Activated CD8-positive, alpha-beta T cell treated with anti-CD3 and anti-CD28 coated beads for 36 hours (primary cell): ENCODE measurements around the gene ITSN2. TPM values are rescaled to one million over a fixed set of nuclear protein-coding genes. Genes with fewer than 3 reads are reported as not detected.

Experiments
- ATAC-seq: fragments of 200-7000 bp; cut with Tn5 transposase; one replicate; pipeline ENCODE4 v1.10.0; 2021; ENCODE audit warnings: mild to moderate bottlenecking, moderate library complexity
- CTCF ChIA-PET: fragments of 350-600 bp; sonication (Branson Sonifier 250); formaldehyde crosslinking; loops from one replicate; lab custom pipeline; 2021; ENCODE audit warnings: antibody characterized with exemption; lab: Charles Lee
- POLR2A ChIA-PET: fragments of 350-600 bp; sonication (Branson Sonifier 250); formaldehyde crosslinking; loops from one replicate; lab custom pipeline; 2021; ENCODE audit warnings: antibody characterized with exemption; lab: Charles Lee
- DNase-seq: peaks from one replicate; pipeline ENCODE4 v3.0.0-alpha.2; 2020
- H3K27ac Mint-ChIP-seq: one replicate; pipeline ENCODE4 v1.8.0; 2021; ENCODE audit warnings: mild to moderate bottlenecking, mixed read lengths
- H3K27me3 Mint-ChIP-seq: one replicate; pipeline ENCODE4 v1.8.0; 2021; ENCODE audit warnings: mixed read lengths
- H3K36me3 Mint-ChIP-seq: one replicate; pipeline ENCODE4 v1.8.0; 2021; ENCODE audit warnings: low read depth, mixed read lengths
- H3K4me1 Mint-ChIP-seq: one replicate; pipeline ENCODE4 v1.8.0; 2021; ENCODE audit warnings: low read depth, mixed read lengths
- H3K4me3 Mint-ChIP-seq: one replicate; pipeline ENCODE4 v1.8.0; 2021; ENCODE audit warnings: mild to moderate bottlenecking, moderate library complexity, mixed read lengths
- H3K9me3 Mint-ChIP-seq: one replicate; pipeline ENCODE4 v1.8.0; 2021; ENCODE audit warnings: mixed read lengths
- CTCF ChIP-seq: fragments of 200-600 bp; IDR thresholded peaks from one replicate; pipeline ENCODE4 v1.8.0; 2022; ENCODE audit warnings: antibody characterized with exemption, mild to moderate bottlenecking
- intact Hi-C: fragments of 100-400 bp; cut with micrococcal nuclease; formaldehyde crosslinking; loops from one replicate; pipeline ENCODE4 v1.10.0; 2022
- total RNA-seq, 2 experiments: library from RNA; stranded (reverse); gene quantifications; one replicate each; pipeline ENCODE4 v1.2.3, GENCODE V29; 2021

The ITSN2 gene
- total RNA-seq, 2 experiments from 2014 or later: 44.0 to 48.6 TPM

GRCh38 chr2:24262421-24262970 lies 97.8 kb downstream of the ITSN2 start:
- Mint-ChIP-seq H3K9me3 (no peaks in the 10 kb centered on the region), H3K27me3 (no peaks in the 10 kb centered on the region), H3K27ac (peak overlapping the region; percentile 49), H3K4me3 (no peak overlapping the region), H3K36me3 (peaks cover 18% of the 10 kb centered on the region), H3K4me1 (peaks cover 16% of the 10 kb centered on the region)
- ChIA-PET CTCF (no interaction called here), POLR2A (interaction anchor here (1.0 kb wide), 1 partner anchor 19 kb away, joined by 4 read pairs; no protein-coding TSS in a partner anchor)
- intact Hi-C loops: no loop called here
- DNase-seq: no peak
- ATAC-seq: no peak
- no peak for TF ChIP-seq CTCF

- no peaks in the 10 kb centered on the region for H3K9me3 Mint-ChIP-seq
- CTCF ChIA-PET: interaction anchor here (0.7 kb wide), 1 partner anchor 90 kb away, joined by 3 read pairs; no protein-coding TSS in a partner anchor
- intact Hi-C loops: no loop called here
- H3K4me3 Mint-ChIP-seq: no peak overlapping the region
- peak overlapping the region; percentile 46 for H3K27ac Mint-ChIP-seq
- H3K27me3 Mint-ChIP-seq: no peaks in the 10 kb centered on the region
- ATAC-seq (no peak), DNase-seq (no peak)
- TF ChIP-seq CTCF: no peak
- H3K36me3 Mint-ChIP-seq: peaks cover 18% of the 10 kb centered on the region
- POLR2A ChIA-PET: no interaction called here
- H3K4me1 Mint-ChIP-seq: peaks cover 16% of the 10 kb centered on the region
Observed at GRCh38 chr2:24261441-24261840, 98.9 kb downstream of the ITSN2 start.

GRCh38 chr2:24259316-24259715 lies 101.0 kb downstream of the ITSN2 start:
- ATAC-seq (no peak), DNase-seq (no peak)
- H3K36me3 Mint-ChIP-seq: peaks cover 13% of the 10 kb centered on the region
- H3K4me1 Mint-ChIP-seq: peaks cover 16% of the 10 kb centered on the region
- ChIA-PET POLR2A (no interaction called here), CTCF (no interaction called here)
- no peak overlapping the region for H3K4me3 Mint-ChIP-seq
- TF ChIP-seq CTCF: no peak
- H3K27ac Mint-ChIP-seq: no peak overlapping the region
- intact Hi-C loops: no loop called here
- no peaks in the 10 kb centered on the region for H3K27me3 Mint-ChIP-seq
- no peaks in the 10 kb centered on the region for H3K9me3 Mint-ChIP-seq

- Mint-ChIP-seq H3K27ac (no peak overlapping the region), H3K9me3 (no peaks in the 10 kb centered on the region), H3K4me3 (no peak overlapping the region), H3K36me3 (peaks cover 14% of the 10 kb centered on the region), H3K4me1 (peaks cover 16% of the 10 kb centered on the region), H3K27me3 (no peaks in the 10 kb centered on the region)
- no peak for TF ChIP-seq CTCF
- intact Hi-C loops: no loop called here
- ChIA-PET CTCF (no interaction called here), POLR2A (no interaction called here)
- no peak for ATAC-seq
- DNase-seq: no peak
Observed at GRCh38 chr2:24258718-24259117, 101.6 kb downstream of the ITSN2 start.

GRCh38 chr2:24253303-24253919 lies 106.9 kb downstream of the ITSN2 start:
- POLR2A ChIA-PET: no interaction called here
- CTCF ChIA-PET: no interaction called here
- intact Hi-C loops: no loop called here
- no peak overlapping the region for H3K4me3 Mint-ChIP-seq
- no peaks in the 10 kb centered on the region for H3K27me3 Mint-ChIP-seq
- ATAC-seq (no peak), DNase-seq (no peak)
- H3K4me1 Mint-ChIP-seq: no peaks in the 10 kb centered on the region
- H3K36me3 Mint-ChIP-seq: peaks cover 17% of the 10 kb centered on the region
- H3K9me3 Mint-ChIP-seq: no peaks in the 10 kb centered on the region
- no peak for TF ChIP-seq CTCF
- no peak overlapping the region for H3K27ac Mint-ChIP-seq
